ENCODE results near the gene CD300A.

Gene CD300A

GRCh38 chr17:74454197-74455024 lies 12.0 kb upstream of the CD300A start:
- no peak for DNase-seq (ENCODE audit: low read depth in 3 of 3, low spot score in 1 of 3)

DNA sequence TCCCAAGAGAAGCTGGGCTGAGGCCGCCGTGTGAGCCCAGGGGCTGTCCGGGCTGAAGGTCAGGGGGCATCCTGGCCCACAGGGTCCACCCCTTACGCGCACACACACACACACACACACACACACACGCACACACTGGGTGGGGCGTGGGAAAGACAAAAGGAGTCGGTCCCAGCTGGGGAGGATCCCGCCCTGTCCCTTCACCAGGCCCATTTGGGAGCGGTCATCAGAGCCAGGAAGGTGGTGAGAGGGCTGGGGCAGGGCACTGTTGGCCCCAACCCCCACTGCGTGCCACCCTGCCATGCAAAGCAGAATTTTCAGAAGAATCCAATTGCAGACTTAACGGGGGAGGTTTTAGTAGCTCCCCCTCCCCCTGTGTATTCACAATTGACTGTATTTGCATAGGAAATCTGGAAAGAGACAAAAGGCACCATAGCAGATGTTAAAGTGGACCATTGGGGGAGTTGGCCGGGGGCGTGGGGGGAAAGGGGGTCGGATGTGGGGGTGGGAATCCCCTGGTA lies 11.3 kb upstream of the CD300A start:
- no peak for DNase-seq (ENCODE audit: low read depth in 3 of 3, low spot score in 1 of 3)

GRCh38 chr17:74455821-74456220 lies 10.6 kb upstream of the CD300A start:
- no peak for DNase-seq (ENCODE audit: low read depth in 3 of 3, low spot score in 1 of 3)

GRCh38 chr17:74457146-74457819 lies 9.2 kb upstream of the CD300A start:
- peak; percentile 33 to 65 (median 42) for DNase-seq (ENCODE audit: low read depth in 3 of 3, low spot score in 1 of 3)

- DNase-seq (ENCODE audit: low read depth in 3 of 3, low spot score in 1 of 3) = no peak
Observed at GRCh38 chr17:74457820-74458166, 8.6 kb upstream of the CD300A start.

DNA sequence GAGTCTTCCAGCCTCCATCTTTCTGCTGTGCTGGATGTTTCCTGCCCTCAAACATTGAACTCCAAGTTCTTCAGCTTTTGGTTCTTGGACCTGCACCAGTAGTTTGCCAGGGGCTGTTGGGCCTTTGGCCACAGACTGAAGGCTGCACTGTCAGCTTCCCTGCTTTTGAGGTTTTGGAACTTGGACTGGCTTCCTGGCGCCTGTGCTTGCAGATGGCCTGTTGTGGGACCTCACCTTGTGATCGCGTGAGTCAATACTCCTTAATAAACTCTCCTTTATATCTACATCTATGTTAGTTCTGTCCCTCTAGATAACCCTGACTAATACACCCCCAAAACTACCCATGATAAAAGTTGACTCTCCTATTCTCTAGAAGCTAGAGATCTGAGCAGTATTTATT lies 7.6 kb upstream of the CD300A start:
- no peak for DNase-seq (ENCODE audit: low read depth in 3 of 3, low spot score in 1 of 3)

DNA sequence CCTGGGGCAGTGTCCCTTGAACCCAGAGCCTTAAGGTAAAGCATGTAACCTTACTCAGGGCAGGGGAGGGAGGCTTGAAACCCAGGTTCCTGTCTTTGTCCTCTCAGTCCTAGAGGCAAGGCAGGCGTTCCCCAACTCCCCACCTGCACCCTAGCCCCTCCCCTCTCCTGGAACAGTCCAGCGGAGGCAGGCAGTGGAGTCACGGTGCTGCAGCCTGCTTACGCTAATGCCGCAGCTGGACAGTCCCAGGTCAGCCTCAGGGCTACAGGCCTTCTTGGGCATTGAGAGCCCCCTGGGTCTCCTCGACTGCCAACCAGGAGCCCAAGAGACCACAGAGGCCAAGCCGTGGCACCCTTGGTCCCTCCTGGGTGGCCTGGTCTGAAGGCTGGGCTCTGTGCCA lies 6.8 kb upstream of the CD300A start:
- no peak for DNase-seq (ENCODE audit: low read depth in 3 of 3, low spot score in 1 of 3)

DNA sequence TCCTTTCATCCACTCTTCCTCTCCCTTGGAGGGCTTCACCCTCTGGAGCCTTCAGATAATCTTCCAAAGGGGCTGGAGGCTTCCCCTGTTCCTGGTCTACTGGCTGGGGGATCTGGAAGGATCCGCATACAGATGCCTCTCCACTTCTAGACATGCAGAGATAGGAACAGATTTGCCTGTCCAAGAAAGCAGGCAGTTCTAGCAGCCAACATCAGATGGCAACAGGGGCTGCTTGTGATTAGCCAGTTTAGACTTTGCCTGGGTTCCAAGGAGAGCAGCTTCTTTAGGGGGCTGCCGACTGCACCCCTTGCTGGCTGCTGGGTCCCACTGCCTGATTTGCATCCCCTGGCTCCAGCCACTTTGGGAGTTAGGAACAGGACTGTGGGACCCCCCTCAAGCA lies 6.2 kb upstream of the CD300A start:
- no peak for DNase-seq (ENCODE audit: low read depth in 3 of 3, low spot score in 1 of 3)

DNA sequence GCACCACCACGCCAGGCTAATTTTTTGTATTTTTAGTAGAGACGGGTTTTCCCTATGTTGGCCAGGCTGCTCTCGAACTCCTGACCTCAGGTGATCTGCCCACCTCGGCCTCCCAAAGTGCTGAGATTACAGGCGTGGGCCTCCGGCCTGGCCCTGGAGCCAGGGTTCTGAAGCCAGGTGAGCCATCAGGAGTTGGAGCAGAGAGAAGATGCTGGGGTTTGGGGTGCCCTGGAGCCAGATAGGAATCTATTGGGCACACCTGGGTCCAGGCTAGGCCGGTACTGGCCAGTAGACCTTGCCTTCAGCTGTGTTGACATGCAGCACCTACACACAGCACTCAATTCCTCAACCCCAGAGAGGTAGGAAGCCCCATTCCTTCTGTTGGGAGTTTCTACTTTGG lies 5.4 kb upstream of the CD300A start:
- DNase-seq (ENCODE audit: low read depth in 3 of 3, low spot score in 1 of 3) = no peak

GRCh38 chr17:74461611-74462010 lies 4.8 kb upstream of the CD300A start:
- DNase-seq (ENCODE audit: low read depth in 3 of 3, low spot score in 1 of 3) = no peak

- no peak for DNase-seq (ENCODE audit: low read depth in 3 of 3, low spot score in 1 of 3)
Observed at GRCh38 chr17:74464730-74465377, 1.6 kb upstream of the CD300A start.

DNA sequence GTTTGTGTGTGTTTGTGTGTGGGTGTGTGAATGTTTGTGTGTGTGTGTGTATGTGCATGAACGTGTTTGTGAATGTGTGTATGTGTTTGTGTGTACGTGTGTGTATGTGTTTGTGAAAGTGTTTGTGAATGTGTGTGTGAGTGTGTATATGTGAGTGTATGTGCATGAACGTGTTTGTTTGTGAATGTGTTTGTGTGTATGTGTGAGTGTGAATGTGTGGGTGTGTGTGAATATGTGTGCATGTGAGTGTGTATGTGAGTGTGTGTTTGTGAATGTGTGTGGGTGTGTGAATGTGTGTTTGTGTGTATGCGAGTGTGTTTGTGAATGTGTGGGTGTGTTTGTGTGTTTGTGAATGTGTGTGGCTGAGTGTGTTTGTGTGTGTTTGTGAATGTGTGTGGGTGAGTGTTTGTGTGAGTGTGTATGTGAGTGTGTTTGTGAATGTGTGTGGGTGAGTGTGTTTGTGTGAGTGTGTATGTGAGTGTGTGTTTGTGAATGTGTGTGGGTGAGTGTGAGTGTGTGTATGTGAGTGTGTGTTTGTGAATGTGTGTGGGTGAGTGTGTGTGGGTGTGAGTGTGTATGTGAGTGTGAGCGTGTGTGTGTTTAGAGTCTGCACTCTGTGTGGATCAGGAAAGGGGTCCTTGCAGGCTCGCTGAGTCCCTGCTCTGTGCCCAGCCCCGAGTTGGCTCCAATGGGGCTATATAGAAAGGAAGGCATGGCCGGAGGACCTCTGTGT lies 890 bp upstream of the CD300A start:
- no peak for DNase-seq (ENCODE audit: low read depth in 3 of 3, low spot score in 1 of 3)

- DNase-seq (ENCODE audit: low read depth in 3 of 3, low spot score in 1 of 3) = no peak
Observed at GRCh38 chr17:74466828-74467184, 372 bp downstream of the CD300A start.

DNA sequence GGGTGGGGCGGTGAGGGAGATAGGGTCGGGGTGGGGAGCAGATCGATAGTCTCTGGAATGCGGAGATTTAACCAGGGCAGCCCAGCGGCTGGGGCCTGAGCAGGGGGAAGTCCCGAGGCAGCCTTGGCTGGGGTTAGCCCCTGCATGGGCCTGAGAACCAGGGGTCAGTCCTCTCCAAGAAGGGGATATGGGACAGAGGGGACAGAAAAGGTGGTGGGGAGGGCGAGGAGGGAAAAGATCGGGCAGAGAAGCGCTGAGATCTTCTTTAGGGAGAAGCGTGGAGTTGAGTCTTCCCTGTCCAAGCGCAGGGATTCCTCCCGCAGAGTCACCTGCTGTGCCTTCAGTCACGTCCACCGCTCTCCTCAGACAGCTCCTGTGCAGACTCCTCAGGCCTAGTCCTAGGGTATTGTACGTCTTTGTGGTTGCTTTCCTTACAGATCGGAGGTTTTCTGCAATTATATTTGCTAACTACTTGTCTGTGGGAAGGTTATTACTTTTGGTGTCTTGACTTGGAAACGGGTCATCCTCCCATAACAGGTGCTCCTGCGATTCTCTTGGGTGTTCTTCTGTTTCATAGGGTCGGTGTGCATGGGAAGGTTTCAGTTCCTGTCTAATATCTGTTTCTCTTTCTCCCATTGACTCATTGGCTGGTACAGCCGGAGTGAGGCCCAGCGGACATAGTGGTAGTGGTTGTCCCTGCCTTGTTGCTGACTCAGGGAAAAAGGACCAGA lies 952 bp downstream of the CD300A start:
- DNase-seq (ENCODE audit: low read depth in 3 of 3, low spot score in 1 of 3) = no peak

DNA sequence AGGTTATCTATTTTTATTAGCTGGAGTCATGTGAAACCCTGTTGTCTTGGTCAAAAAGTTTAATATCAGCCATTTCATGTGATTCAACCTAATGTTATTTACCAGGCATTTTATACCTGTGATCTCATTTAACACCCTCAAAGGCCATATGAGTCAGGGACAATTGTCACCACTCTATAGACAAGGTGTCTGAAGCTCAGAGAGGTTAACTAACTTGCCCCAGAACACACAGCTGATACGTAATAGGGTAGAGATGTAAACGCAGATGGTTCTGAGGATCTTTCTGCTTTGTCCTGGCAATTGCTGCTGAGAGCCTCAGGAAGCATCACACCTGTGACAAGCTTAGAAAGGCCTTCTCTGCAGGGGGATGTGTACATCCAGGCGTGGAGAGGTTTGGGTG lies 4.9 kb downstream of the CD300A start:
- DNase-seq (ENCODE audit: low read depth in 3 of 3, low spot score in 1 of 3) = no peak

DNA sequence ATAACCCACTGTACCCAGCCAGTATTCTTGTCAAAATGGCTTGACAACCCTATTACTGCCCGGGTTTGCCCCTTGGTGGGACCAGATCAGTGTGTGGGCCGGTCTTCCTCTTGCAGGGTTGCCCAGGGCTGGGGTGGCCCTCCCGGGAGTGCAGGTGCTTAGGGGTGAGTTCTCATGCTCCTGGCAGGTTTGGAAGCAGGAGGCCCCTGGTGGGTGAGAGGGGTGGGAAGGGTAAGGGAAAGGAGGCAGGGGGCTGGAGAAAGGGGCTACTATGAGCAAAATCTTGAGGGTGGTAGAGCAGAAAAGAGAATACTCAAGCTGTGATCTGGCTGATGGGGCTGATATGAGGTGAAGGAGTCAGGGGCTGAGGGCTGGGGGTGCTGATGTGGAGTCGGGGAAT lies 6.5 kb downstream of the CD300A start:
- DNase-seq (ENCODE audit: low read depth in 3 of 3, low spot score in 1 of 3) = no peak

- DNase-seq (ENCODE audit: low read depth in 3 of 3, low spot score in 1 of 3) = no peak
Observed at GRCh38 chr17:74473294-74473693, 6.9 kb downstream of the CD300A start.

DNA sequence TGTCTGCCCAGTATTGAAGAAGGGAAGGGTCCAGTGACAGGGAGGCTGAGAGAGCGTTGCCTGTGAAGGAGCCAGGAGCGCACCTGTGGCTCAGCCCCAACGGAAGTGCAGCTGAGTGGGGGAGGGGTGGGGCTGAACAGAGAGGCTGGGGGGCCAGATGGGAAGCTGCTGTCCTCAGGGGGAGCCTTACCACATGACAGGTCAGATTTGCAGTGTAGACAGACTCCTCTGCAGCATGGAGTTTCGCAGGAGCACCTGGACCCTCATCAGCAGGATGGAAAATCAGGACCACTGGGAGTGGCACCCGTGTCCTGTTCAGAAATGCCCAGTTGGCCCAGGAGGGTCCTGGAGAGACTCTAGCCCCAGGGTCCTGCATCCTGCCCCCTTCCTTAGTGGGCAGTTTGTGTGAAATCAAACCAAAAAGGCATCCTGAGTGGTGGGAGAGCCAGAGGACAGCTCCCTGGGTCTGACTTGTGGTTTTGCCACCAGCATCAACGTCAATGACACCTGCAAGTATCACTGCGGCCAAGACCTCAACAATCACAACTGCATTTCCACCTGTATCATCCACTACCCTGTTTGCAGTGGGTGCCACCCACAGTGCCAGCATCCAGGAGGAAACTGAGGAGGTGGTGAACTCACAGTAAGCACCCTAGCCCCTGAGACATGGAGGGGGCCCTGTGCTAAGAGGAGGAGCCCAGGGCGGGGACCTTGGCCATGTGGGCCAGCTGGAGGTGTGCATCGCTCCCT lies 7.8 kb downstream of the CD300A start:
- no peak for DNase-seq (ENCODE audit: low read depth in 3 of 3, low spot score in 1 of 3)

DNA sequence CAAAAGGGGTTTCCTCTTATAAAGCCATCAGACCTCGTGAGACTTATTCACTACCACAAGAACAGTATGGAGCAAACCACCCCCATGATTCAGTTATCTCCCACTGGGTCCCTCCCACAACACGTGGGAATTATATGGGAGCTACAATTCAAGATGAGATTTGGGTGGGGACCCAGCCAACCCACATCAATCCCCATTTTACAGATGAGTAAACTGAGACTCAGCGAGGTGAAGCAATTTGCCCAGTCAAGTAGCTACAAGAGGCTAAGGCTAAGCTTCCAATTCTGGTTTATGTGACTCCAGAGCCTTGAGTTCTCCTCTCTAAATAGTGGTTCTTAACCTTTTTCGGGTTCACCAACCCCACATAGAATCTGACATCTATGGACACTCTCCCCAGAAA lies 8.8 kb downstream of the CD300A start:
- no peak for DNase-seq (ENCODE audit: low read depth in 3 of 3, low spot score in 1 of 3)

- no peak for DNase-seq (ENCODE audit: low read depth in 3 of 3, low spot score in 1 of 3)
Observed at GRCh38 chr17:74477411-74477810, 11.0 kb downstream of the CD300A start.

Data from stimulated activated CD4-positive, alpha-beta T cell treated with anti-CD3 and anti-CD28 coated beads, TNF-alpha, amount 100 ng/mL, for 1 hour (primary cell).